Endothelial cell of umbilical vein (primary cell): ENCODE data around the gene MYO9A. TPM values are rescaled to one million over a fixed set of nuclear protein-coding genes. Genes with fewer than 3 reads are reported as not detected.

Experiments
- BruUV-seq: library from RNA; stranded (reverse); fragments of 400-500 nt; replicated peaks from 2 replicates; lab custom pipeline; 2021; lab: Mats Ljungman, UMichigan
- CTCF ChIA-PET: fragments of 300-600, 350-600 bp; sonication (Branson Sonifier 250); formaldehyde crosslinking; loops from one replicate; lab custom pipeline; 2021; ENCODE audit warnings: antibody characterized with exemption, inconsistent platforms; lab: Charles Lee
- POLR2A ChIA-PET: fragments of 300-600, 350-600 bp; sonication (Branson Sonifier 250); formaldehyde crosslinking; loops from one replicate; lab custom pipeline; 2021; ENCODE audit warnings: antibody characterized with exemption, inconsistent platforms; lab: Charles Lee
- DNase-seq: peaks from one replicate; pipeline ENCODE4 v3.0.0-alpha.2; 2011; ENCODE audit warnings: low read depth, low spot score
- FAIRE-seq: peaks from 2 replicates; lab custom pipeline; 2011; peaks lifted over from hg19 to GRCh38; lab: Jason Lieb, UNC
- H2AFZ ChIP-seq: 2 replicates; pipeline ENCODE4 v1.6.0; 2012; ENCODE audit warnings: low read depth, low read length, control low read depth, inconsistent platforms
- H3K27ac ChIP-seq: 2 replicates; pipeline ENCODE4 v1.5.1; 2011; ENCODE audit warnings: low read depth, mild to moderate bottlenecking, control low read depth, low read length, moderate library complexity; ENCODE audit not compliant: insufficient read depth
- H3K27me3 ChIP-seq, 2 experiments: 2 replicates each; pipeline versions ENCODE4 v1.6.0 to v1.6.1; 2011; ENCODE audit warnings: low read length in 2 of 2, mixed read lengths in 1 of 2; ENCODE audit not compliant: control insufficient read depth in 2 of 2, insufficient read depth in 2 of 2
- H3K36me3 ChIP-seq, 2 experiments: 2 replicates in 1 of 2; 3 replicates in 1 of 2; pipeline ENCODE4 v1.5.1; 2011; ENCODE audit warnings: low read length in 2 of 2, mild to moderate bottlenecking in 1 of 2, moderate library complexity in 1 of 2; ENCODE audit not compliant: control insufficient read depth in 2 of 2, insufficient read depth in 2 of 2; ENCODE audit errors: extremely low read depth in 1 of 2
- H3K4me1 ChIP-seq: 3 replicates; pipeline ENCODE4 v1.5.1; 2011; ENCODE audit warnings: mild to moderate bottlenecking, low read length; ENCODE audit not compliant: control insufficient read depth, insufficient read depth; ENCODE audit errors: extremely low read depth
- H3K4me2 ChIP-seq: 2 replicates; pipeline ENCODE4 v1.6.1; 2011; ENCODE audit warnings: low read length, control low read depth, mixed read lengths; ENCODE audit not compliant: insufficient read depth
- H3K4me3 ChIP-seq, 3 experiments: fragments of 200-600 bp in 1 of 3; sonication (generic), shearing (Covaris generic) in 1 of 3; replicated peaks in 1 of 3; 2 replicates each; pipeline ENCODE4 v1.5.1; 2011 to 2016; ENCODE audit warnings: control low read depth in 3 of 3, low read length in 3 of 3, mild to moderate bottlenecking in 2 of 3, inconsistent platforms in 1 of 3, low read depth in 1 of 3, moderate library complexity in 1 of 3; ENCODE audit not compliant: insufficient read depth in 1 of 3
- H3K79me2 ChIP-seq: 2 replicates; pipeline ENCODE4 v1.6.0; 2012; ENCODE audit warnings: low read length, inconsistent platforms; ENCODE audit not compliant: control insufficient read depth, insufficient read depth
- H3K9ac ChIP-seq: replicated peaks from 2 replicates; pipeline ENCODE3; 2011; ENCODE audit warnings: low read length, control low read depth; ENCODE audit not compliant: insufficient read depth; ENCODE audit errors: extremely low read depth
- H3K9me1 ChIP-seq: replicated peaks from 3 replicates; pipeline ENCODE4 v1.6.0; 2011; ENCODE audit warnings: mild to moderate bottlenecking, low read length; ENCODE audit not compliant: control insufficient read depth, insufficient read depth; ENCODE audit errors: extremely low read depth
- H3K9me3 ChIP-seq: replicated peaks from 2 replicates; pipeline ENCODE4 v1.5.1; 2012; ENCODE audit warnings: low read length, inconsistent platforms; ENCODE audit not compliant: control insufficient read depth, insufficient read depth
- H4K20me1 ChIP-seq: replicated peaks from 2 replicates; pipeline ENCODE3; 2011; ENCODE audit warnings: mild to moderate bottlenecking, low read length; ENCODE audit not compliant: control insufficient read depth, insufficient read depth; ENCODE audit errors: extremely low read depth
- CTCF ChIP-seq, 2 donors: IDR thresholded peaks; 1 replicate in 1 of 2; 2 replicates in 1 of 2; pipeline ENCODE4 v1.5.1; 2011; ENCODE audit warnings: low read length in 2 of 2, mild to moderate bottlenecking in 2 of 2, moderate library complexity in 2 of 2, control low read depth in 1 of 2, inconsistent platforms in 1 of 2, low read depth in 1 of 2; ENCODE audit not compliant: insufficient read depth in 1 of 2; ENCODE audit errors: extremely low read depth in 1 of 2
- EZH2 ChIP-seq: IDR thresholded peaks from 2 replicates; pipeline ENCODE4 v1.6.1; 2012; ENCODE audit warnings: borderline replicate concordance, low read depth, mild to moderate bottlenecking, moderate library complexity, low read length, inconsistent platforms; ENCODE audit not compliant: severe bottlenecking
- FOS ChIP-seq: IDR thresholded peaks from 2 replicates; pipeline ENCODE4 v1.6.1; 2011; ENCODE audit warnings: mild to moderate bottlenecking, low read length, moderate library complexity, borderline replicate concordance; ENCODE audit not compliant: insufficient read depth
- GATA2 ChIP-seq: IDR thresholded peaks from 2 replicates; pipeline ENCODE4 v1.7.0; 2011; ENCODE audit warnings: low read depth, mild to moderate bottlenecking, moderate library complexity, mixed read lengths, low read length; ENCODE audit not compliant: insufficient read length, insufficient read depth
- JUN ChIP-seq: IDR thresholded peaks from 2 replicates; pipeline ENCODE4 v1.6.1; 2011; ENCODE audit warnings: borderline replicate concordance, low read depth; ENCODE audit not compliant: insufficient read length, insufficient read depth
- MYC ChIP-seq: IDR thresholded peaks from one replicate; pipeline ENCODE4 v1.6.1; 2011; ENCODE audit warnings: mild to moderate bottlenecking, low read depth, low read length
- POLR2A ChIP-seq: IDR thresholded peaks from 2 replicates; pipeline ENCODE4 v1.6.1; 2012; ENCODE audit warnings: low read depth, mild to moderate bottlenecking, control low read depth, low read length
- POLR2AphosphoS5 ChIP-seq: IDR thresholded peaks from 2 replicates; pipeline ENCODE4 v1.6.1; 2012; ENCODE audit warnings: low read depth, mild to moderate bottlenecking, control low read depth, low read length, moderate library complexity; ENCODE audit not compliant: insufficient read depth
- dilution Hi-C: fragments of 300-500 bp; cut with MboI; formaldehyde crosslinking; loops from one replicate; pipeline ENCODE4 v1.15.0; 2019; ENCODE audit warnings: low sequenced_read_pairs; ENCODE audit not compliant: extremely low pct_ligation_motif_present
- intact Hi-C: fragments of 100-400 bp; cut with micrococcal nuclease; formaldehyde crosslinking; loops from one replicate; pipeline ENCODE4 v1.10.0; 2022
- polyA plus RNA-seq, 4 experiments: library from polyadenylated mRNA; depleted of rRNA in 3 of 4; stranded (reverse) in 3 of 4; unstranded in 1 of 4; fragments of >200 nt; gene quantifications; 2 replicates each; pipeline versions ENCODE4 v1.2.1 to v1.2.3, GENCODE V29; 2011 to 2012; ENCODE audit warnings: missing spikeins in 1 of 4
- total RNA-seq: library from RNA; stranded (reverse); gene quantifications from 2 replicates; pipeline ENCODE4 v1.2.3, GENCODE V29; 2021
- TF ChIP-seq, protein P1 (sequence below): IDR thresholded peaks from 2 replicates; pipeline ENCODE4 v1.6.1; 2011; ENCODE audit not compliant: insufficient read depth, insufficient read length

MYO9A gene
- total and polyA plus RNA-seq, 2 donors (not counting 3 experiments of a cell fraction or from before 2014, with no cell fraction given), result 6.4 to 30.3 TPM

- Histone ChIP-seq H3K4me3 (no peak overlapping the region), H3K4me2 (no peak overlapping the region), H3K9me3 (no peaks in the 10 kb centered on the region), H3K27me3 (no peaks in the 10 kb centered on the region), H3K27ac (no peak overlapping the region), H3K9ac (no peak overlapping the region), H3K79me2 (no peaks in the 10 kb centered on the region), H4K20me1 (no peaks in the 10 kb centered on the region), H3K4me1 (peaks cover 14% of the 10 kb centered on the region), H2AFZ (no peak overlapping the region), H3K9me1 (no peaks in the 10 kb centered on the region), H3K36me3 (no peaks in the 10 kb centered on the region)
- DNase-seq (no peak), FAIRE-seq (no peak)
- TF ChIP-seq POLR2AphosphoS5, result no peak
- no peak for TF ChIP-seq MYC
- no peak for TF ChIP-seq FOS
- TF ChIP-seq EZH2, result no peak
- no peak for TF ChIP-seq CTCF (IDR thresholded peaks at IDR 0.05; ENCODE audit: extremely low read depth in 1 of 2, insufficient read depth in 1 of 2, low read depth in 1 of 2, low read length in 2 of 2)
- no peak for TF ChIP-seq POLR2A
- TF ChIP-seq GATA2, result no peak
- no peak for TF ChIP-seq JUN
- TF ChIP-seq, protein P1, sequence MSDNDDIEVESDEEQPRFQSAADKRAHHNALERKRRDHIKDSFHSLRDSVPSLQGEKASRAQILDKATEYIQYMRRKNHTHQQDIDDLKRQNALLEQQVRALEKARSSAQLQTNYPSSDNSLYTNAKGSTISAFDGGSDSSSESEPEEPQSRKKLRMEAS, result no peak
- intact Hi-C loops, result no loop called here
- dilution Hi-C loops, result no loop called here
- POLR2A ChIA-PET, result no interaction called here
- CTCF ChIA-PET, result interaction anchor here (0.8 to 12.4 kb wide), 7 partner anchors 8 to 349 kb away, joined by 3 to 235 read pairs (median 4); no protein-coding TSS in a partner anchor
- BruUV-seq, result no TSS peak
Measured at GRCh38 chr15:71807125-71807629, 310.8 kb downstream of the MYO9A start.
